HK-2 (cell line): ENCODE measurements around the gene MACROH2A1.

Experiments used
- DNase-seq: peaks from one replicate; pipeline ENCODE4 v3.0.0-alpha.2; 2018; ENCODE audit not compliant: unreplicated experiment

The MACROH2A1 gene

DNA sequence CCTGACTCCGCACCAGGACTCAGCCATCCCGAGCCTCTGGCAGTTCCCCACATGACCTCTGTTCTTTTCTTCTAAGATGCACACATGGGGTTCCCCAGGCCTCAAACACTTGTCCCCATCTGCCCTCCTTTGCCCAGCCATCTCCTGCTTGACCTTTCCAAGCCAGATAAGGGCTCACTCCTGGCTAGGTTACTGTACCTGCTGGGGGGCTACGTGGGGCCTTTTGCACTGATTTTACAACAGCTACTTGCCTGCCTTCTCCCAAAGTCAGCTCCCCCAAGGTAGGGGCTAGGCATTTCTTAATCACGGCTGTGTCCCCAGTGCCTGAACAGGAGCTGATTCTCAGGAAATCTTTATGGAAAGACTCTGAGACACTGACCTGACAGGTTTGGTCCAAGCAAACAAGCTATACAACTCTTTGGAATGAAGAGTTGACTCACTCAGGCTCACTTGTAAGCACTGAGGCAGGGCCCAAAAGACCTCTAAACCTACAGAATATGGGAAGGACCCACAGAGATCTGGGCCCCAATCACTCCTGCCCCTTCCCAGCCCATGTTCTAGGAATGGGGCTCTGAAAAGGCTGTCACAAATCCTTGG, 2.5 kb downstream of the MACROH2A1 start:
- DNase-seq = no peak

DNA sequence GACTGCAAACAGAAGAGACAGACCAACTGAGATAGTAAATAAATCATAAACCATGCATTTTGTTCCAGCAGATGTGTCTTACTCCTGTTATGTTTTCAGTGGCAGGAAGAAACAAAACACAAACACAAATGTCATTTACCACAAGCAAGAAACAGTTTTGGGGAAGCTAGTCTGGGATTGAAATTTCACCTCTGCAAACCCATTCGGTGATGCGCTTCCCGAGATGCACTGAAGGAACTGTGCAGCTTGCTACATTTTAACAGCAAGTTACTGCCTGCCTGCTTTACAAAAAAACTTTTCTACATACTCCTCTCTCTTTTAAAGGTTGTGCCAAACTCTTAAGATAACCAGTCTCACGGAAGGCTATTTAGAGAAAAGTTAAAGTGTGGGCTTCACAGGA, 3.2 kb downstream of the MACROH2A1 start:
- DNase-seq = no peak

DNA sequence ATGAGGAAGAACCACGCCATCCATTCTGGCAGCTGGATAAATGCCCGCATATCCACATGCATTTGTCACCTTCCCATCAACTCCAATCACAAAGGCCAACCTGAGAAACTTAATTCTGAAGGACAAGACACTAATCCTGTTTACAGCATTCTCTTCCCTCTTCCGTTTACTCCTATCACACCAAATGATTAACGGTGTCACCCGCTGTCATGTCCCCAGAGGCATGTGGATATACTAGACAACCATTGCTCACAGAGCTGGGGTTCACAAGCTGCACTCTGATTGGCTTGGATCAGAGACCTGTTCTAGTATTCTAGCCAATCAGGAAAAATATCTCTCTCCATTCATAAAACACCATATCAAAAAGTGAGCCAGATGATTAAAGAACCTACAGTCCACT, 3.6 kb downstream of the MACROH2A1 start:
- no peak for DNase-seq

DNA sequence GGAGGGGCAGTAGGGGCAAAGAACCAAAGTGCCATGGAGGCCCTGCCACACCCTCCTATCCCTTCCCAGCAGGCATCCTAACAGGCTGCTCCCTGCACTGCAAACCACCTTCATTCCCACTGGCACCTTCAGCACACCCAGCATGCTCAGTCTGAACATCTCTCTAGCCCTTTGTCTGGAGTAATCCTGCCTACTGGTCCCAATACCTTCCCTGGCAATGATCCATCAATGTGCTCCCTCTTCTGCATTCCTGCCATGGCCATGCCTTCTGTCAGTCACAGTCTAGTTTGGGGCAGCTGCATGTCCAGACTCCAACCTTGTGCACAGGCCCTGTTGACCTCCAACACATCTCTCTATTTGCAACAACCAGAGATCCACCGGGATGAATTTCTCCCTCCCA, 4.9 kb downstream of the MACROH2A1 start:
- DNase-seq = no peak

DNA sequence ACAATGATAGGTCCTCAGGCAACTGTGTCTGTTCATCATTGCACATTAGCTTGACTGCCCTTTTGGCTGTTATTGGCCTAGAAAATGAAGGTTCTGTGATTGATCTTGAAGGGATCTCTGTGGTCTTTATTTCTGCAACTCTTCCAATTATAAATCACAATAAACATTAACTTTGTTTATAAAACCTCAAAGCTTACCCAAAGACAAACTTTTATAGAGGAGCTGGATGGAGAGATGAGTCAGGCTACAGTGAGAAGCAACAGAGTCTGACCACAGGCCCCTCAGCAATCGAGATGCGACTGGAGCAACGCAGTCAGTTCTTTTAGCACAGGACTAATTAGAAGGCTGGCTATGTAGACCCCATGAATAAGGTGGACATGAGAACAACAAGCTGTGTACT, 5.3 kb downstream of the MACROH2A1 start:
- no peak for DNase-seq

DNA sequence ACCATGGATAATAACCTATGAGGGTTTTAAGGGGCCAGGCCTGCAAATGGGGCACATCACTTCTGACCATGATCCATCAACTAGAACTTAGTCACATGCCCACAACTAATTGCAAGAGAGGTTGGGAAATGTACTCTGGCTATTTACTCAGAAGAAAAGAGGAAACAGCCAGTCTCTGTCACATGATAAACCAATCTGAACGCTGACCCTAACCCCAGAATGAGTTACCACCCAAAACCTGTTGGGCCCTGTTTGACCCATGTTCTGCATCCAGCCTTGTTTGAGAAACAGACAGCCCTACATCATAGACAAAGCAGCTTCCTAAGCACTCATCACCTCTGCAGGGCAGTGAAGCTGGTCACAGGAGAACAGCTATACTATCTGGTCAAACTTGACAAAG, 5.8 kb downstream of the MACROH2A1 start:
- no peak for DNase-seq

DNA sequence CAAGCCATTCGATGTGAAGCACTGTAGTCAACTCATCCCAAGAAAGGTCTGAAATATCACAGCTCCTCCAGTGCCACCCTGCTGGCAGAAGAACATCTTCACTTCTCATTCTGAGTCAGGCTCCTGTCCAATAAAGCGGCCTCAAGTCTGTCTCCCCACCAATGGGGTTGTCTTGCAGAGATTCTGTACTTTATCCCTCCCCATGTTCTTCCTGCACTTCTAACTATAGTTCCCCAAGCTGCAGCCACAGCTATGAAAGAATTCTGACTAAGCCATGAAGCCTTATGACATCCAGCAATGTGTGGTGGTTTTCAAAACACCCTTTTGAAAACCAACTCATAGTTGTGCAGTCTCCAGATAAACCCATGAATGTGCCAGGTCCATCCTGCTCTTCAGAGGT, 6.8 kb downstream of the MACROH2A1 start:
- no peak for DNase-seq

DNA sequence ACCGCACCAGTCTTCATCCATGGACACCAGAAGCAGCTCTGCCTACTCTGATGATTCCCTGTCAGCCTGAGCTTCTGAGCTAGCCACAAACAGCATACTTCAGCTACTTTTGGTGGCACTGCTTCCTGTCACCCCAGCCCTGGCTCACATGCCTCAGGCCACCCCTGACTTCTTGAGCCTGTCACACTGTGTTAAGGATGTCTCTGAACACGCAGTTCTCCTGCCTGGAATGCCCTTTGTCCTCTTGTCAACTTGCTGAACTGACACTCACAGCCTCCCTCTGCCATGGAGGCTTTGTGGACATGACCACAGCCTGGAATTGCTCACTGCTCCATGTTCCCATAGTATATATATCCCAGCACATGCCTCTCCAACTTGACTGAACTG, 7.2 kb downstream of the MACROH2A1 start:
- DNase-seq = no peak

DNA sequence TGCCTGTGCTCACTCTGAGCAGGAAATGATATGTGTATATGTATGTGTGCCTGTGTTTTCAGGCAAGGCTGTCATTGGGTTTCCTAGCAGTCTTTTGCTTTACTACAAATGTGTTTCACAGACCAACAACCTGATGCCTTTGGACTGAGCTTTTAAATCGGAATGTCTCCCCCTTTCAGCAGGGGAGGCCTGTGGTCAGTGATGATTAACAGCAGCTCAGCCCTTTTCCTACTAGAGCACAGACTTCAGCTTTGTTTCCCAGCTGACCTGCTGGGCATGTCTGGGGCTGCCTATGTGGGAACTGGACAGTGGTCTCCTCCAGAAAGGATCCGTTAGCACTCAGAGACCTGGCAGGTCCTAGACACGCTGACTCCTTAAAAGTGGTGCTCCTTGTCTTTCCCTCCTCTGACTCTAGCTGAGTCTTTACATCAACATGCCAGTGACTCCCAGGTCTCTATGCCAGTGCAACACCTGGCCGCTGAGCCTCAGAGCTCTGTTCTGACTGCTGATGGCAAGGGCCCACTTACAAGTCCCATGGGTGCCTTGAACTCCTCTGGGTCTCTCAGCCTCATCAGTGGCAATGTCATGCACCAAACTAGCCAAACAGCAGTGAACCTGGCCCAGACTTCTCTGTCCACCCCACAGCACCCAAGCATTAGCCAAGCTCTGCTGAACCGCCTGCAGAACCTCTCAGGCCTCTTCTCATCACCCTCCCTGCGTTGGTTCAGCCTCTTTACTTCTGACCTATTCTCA, 7.7 kb downstream of the MACROH2A1 start:
- no peak for DNase-seq

DNA sequence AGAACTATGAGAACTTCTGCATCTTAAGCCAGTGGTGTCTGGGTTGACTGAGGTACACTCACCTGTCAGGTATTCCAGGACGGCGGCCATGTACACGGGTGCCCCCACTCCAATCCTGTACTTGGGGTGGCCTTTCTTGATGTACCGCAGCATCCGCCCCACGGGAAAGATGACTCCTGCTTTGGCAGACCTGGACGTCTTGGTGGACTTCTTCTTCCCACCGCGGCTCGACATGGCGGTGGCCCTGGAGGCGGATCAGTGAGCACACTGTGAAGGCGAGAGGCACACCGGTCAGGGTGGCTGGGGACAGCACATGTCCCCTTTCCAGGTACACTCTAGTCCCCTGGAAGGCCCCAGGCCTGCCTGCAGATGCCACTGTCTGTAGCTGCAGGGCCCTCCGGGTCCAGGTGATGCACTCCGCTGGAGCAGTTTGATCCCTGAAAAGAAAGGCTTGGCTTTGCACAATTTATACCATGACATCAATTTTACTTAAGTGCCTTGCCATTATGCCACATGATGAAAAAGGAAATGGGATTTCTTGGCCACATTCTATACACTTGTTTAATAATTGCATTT, 10.1 kb downstream of the MACROH2A1 start:
- no peak for DNase-seq

DNA sequence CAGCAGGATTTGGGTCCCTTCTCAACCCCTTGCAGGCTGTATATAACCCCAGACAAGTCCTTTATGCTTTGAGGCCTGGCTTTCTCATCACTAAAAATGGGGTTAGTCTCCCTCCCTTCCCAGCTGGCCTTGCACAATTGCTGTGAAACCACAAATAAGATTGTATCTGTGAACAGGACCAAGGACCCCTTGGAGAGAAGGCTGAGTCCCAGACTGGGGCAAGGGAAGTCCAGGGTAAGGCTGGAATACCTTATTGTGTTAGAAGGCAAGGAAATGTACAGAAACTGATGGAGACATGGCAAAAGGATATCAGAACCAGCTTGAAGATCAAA, 11.4 kb downstream of the MACROH2A1 start:
- DNase-seq = no peak

DNA sequence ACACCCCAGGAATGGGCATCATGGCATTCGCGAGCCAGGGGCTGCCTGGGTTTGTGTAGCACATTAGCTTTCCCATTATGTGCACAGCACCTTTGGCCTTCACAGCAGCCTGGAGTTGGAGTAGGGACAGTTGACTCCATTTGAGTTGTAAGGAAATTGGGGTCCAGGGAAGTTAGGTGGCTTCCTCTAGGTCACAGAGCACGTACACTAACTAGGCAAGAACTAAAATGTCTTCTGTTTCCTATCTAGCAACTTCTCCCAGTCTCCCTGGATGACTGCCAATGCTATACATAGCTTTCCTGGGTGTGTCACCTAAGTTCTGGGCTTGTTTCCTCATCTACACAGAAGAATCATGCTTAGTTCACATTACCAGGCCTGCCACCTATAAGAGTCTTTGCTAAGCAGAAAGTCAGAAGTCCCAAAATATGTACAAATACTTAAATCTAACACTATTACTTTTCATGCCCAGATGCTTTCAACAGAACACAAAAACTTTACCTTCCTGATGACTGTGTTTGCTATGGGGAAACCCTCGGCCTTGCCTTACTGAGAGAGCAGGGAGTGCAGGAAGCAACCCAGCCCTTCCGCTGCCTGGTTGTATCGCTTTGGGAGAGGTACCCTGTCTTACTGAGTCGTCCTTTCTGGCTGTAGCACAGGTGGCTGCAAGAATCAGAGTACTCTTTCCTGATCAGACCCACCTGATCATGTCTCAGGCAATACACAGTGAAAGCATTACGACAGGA, 12.0 kb downstream of the MACROH2A1 start:
- no peak for DNase-seq

DNA sequence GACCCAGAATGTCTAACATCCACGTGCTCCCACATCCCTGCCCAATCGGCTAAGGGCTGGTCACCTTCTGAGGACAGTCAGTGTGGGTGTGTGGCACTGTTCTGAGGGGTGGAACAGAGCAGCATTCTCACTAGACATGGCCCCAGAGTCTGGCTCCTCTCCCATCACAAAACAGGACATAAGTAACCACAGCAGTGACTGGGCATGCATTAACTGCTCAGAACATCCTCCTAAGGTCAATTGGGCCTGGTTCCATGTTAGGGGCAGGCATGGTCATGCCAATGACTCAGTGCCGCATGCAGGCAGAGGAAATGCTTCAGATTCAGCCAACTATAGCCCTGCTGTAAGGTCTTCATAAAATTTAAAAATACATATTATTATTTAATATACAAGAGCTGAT, 12.9 kb downstream of the MACROH2A1 start:
- DNase-seq = no peak

DNA sequence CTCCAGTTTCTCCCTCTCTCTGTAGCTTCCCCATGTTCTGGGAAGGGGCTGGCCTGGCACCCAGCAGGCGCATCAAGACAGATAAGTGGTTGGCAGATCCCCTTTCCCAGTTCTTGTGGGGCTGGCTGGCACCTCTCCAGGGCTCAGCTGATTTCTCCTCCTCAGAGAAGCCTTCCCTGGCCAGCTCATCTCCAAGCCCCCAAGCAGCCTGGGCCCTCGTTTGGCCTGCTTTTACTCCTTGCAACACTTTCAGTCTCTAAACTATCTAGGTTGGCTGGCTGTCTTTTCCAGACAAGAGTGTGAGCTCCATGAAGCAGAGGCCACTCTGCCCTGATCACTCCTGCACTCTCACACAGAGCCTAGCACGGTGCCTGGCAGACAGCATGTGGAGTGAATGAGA, 13.5 kb downstream of the MACROH2A1 start:
- no peak for DNase-seq

DNA sequence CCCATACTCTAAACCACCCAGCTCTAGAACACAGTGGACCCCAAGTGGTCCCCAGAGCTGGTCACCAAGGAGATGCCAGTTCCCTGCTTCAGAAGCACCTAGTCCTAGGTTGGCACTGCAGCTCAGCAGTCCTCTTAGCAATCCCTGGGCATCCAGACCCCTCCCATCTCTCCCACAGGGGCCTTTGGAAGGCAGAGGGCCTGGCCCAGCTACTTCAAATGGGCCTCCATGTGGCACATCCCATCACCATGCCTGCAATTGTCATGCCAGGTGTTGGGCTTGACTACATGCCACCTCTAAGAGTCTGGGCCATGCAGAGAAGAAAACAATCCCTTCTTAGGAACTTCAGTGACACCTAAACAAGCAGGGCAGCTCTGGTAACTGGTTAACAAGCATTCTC, 14.1 kb downstream of the MACROH2A1 start:
- no peak for DNase-seq

DNA sequence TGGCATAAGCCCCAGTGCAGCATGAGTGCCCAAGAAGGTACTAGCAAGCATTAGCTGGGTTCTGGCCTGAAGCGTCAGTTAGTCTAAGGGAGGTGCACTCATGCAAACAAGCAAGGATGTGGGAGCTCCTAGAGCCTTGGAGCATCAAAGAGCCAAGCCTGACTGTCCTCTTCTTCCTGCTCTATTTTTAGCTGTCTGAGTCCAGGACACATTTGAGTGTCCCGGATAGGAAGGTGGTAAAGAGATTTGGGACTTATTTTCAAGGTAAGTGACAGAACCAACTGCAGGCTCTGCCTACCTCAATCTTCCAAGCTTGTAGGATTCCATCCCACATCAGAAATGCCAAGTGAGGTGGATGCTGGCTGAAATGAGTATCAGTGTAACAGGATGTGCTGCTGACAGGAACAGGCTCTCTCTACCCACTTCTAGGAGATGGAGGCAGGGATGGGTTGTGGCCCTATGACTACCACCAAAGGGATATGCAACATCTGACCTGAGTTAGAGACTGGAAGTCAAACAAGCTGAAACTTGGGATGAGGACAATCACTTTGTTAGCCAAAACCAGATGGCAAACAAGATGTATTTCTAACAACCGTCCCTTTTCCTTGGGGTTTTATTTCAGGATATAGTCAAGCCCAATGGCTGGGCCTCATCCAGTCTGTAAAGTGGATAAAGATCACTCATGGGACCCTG, 15.1 kb downstream of the MACROH2A1 start:
- no peak for DNase-seq

DNA sequence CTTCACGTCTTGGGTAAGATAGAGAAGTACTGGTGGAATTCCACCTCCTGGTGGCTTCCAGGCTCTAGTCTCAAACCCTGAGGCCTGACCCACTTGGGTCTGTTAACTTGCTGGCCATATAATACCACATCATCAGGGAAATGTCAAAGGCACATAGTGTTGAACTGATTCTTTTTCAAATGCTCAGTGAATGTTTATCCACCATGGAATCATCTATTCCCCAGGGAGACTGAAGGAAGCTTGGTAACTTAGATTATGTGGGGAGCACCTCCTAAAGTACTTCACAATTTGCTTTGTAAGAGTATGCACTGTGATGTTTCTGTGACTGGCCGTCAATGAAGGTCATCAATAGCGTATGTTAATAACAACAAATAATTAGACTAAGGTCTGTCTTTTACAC, 16.1 kb downstream of the MACROH2A1 start:
- no peak for DNase-seq

DNA sequence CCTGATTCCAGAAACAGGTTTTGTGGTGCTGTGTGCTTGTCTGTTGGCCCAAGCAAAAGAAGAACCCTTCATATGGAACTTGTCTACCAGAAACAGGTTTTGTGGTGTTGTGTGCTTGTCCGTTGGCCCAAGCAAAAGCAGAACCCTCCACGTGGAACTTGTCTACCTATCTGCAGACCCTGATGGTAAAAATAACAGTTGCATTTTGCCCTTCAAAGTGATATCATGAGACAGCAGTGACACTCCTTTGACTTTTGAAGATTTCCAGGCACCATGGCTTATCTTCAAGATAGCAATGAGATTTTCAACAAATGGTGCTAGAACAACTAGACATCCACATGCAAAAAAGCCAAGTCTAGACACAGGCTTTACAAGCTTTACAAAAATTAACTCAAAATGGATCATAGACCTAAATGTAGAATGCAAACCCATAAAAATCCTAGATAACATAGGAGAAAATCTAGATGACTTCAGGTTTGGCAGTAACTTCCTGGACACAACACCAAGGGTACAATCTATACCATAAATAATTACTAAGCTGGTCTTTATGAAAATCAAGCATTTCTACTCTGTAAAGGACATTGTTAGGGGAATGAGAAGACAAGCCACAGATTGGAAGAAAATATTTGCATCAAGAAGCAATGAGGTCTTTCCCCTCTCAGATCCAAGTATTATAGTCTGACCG, 16.8 kb downstream of the MACROH2A1 start:
- DNase-seq = no peak

DNA sequence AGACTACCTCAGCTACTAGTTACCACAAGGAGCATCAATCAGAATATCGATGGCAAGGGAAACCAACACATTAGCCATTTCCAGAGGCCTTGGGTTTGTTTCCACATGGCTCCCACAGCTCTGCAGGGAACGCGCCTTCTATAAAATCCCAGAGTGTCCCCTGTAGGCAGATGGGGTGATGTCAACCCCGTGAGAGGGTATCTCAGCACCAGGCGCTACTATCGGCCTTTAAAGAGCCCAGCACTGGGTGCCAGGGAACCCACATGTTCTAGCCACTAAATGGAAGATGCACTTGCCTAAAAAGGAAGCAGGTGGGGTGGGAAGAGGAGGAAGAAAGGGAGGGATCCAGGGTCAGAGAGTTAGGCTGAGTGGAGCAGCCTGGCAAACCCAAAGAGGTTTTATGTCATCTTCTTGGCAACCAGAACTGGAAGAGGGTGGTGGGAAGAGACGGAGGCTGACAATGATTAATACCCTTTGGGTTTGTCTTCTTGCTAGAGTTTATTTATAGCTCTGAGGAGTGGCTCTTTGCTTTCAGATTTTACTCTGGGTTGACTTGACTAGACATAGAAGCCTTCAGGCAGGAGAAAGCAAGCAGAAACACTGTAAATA, 19.9 kb downstream of the MACROH2A1 start:
- no peak for DNase-seq

DNA sequence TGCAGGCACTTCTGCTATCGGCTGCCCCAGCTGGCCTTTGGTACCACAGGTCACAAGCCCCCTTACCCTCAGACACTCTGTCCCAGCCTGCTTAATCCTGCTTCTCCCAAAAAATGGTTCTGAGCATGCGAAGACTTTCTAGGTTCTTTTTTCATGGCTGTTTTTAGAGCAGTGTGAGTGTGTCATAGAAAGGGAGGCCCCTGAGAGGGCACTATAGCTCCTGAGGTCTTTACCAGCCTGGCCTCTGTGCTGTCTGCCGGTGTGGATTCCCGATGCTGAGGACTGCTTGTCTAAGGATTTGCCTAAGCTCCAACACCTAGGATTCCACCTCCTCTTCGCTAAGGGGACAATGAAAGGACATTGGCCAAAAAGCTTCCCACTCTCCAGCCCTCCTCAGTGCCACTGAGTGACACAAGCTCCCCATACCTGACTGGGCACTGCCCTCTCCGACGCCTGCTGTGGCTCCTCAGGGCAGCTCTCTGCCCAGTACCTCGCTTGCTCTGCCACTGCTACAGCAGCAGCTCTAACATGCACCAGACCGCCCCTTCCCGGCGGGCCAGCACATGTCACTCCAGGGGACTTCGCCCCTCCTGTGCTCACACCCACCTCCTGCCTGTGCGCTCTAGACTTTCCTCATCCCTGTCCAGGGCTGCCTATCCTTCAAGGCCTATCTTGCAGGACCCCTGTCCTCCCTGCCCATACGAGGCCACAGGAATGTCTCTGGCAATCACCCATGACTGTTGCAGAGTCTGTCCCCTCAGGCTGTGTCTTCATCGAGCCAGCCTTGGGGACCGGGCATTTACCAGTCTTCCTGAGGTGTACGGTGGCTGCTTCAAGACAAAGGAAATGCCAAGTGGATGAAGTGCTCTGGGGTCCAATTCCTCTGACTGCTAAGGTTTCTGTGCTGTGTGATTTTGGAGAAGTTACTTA, 21.0 kb downstream of the MACROH2A1 start:
- no peak for DNase-seq
